Measurements from ENCODE around the gene DUSP2.

DUSP2 gene

DNA sequence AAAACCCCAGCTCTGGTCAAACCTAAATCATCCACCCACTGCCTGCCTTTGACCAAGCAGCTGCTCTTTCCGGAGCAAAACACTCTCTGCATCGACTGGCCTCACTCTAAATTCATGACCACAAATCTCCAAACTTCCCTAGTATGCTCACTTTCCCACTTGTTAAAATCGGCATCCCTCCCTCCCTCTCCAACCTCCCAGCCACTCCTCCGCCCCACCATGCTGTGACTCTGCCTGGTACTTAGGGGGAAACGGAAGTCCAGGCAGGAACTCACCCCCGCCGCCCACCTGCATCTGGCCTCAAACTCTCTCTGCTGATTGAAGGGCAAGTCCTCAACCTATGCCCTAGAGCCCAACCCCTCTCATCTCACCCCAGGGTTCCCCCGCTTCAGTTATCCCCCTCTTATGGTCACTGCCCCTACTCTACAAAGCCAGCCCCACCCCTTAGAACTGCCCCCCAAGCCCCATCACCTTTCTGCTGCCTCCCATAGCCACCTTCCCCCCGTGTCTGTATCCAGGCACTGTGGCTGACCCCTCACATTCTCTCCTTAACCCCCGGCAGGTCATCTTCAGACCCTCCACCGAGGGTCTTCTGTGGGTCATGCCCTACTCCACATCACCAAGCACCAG is 25.0 kb downstream of the DUSP2 start:
- H3K27ac ChIP-seq (ENCODE audit: low read length) = no peak overlapping the region
- H3K27me3 ChIP-seq (replicated peaks; ENCODE audit: insufficient read depth, low read length) = peaks cover 76% of the 10 kb centered on the region
- no peak for DNase-seq
- H3K9ac ChIP-seq (ENCODE audit: low read length) = no peak overlapping the region
- H3K36me3 ChIP-seq (replicated peaks; ENCODE audit: insufficient read depth, low read length) = no peaks in the 10 kb centered on the region
- H3K9me2 ChIP-seq (replicated peaks; ENCODE audit: insufficient read depth, low read length) = no peaks in the 10 kb centered on the region
- H3K9me3 ChIP-seq (replicated peaks; ENCODE audit: insufficient read depth, low read length) = no peaks in the 10 kb centered on the region
- H3K4me1 ChIP-seq (ENCODE audit: low read length) = 0 out of 2 replicates have a peak, but pooled peaks cover 4% of the 10 kb centered on the region
- H2AFZ ChIP-seq (ENCODE audit: low read length) = no peak overlapping the region
- H3K4me3 ChIP-seq (ENCODE audit: low read length) = no peak overlapping the region
- no peak for TF ChIP-seq EZH2phosphoT487 (IDR thresholded peaks at IDR 0.05; ENCODE audit: low read length)
- no peak for TF ChIP-seq CTCF (IDR thresholded peaks at IDR 0.05; ENCODE audit: low read length)
- no peak for TF ChIP-seq EZH2 (optimal IDR thresholded peaks at IDR 0.05; ENCODE audit: low read depth, low read length)
- H3F3A ChIP-seq (ENCODE audit: insufficient read depth, low read length) = no peaks in the 10 kb centered on the region
- H3K4me2 ChIP-seq (ENCODE audit: low read depth, low read length) = no peak overlapping the region
- no peaks in the 10 kb centered on the region for H3K79me2 ChIP-seq (ENCODE audit: low read length)
- H4K20me1 ChIP-seq (ENCODE audit: insufficient read depth, low read length) = no peaks in the 10 kb centered on the region

DNA sequence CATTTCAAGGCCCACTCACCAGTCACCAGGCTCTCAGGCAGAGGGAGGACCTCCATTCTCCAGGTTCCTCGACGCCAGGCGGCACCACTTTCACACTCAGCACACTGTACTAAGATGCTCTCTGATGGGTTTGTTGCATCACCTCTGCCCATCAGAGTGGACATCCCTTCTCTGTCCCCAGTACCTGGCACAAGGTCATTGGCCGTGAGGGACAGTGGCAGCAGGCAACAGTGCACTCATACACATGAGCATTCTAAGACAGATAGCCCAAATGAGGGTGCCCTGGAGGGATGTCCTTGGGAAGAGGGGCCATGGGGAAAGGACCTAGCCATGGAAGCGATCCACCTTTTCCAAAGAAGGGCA is 25.9 kb downstream of the DUSP2 start:
- H3K27me3 ChIP-seq (replicated peaks; ENCODE audit: insufficient read depth, low read length) = peaks cover 72% of the 10 kb centered on the region
- H3F3A ChIP-seq (ENCODE audit: insufficient read depth, low read length) = no peaks in the 10 kb centered on the region
- no peaks in the 10 kb centered on the region for H3K9me2 ChIP-seq (replicated peaks; ENCODE audit: insufficient read depth, low read length)
- no peak overlapping the region for H2AFZ ChIP-seq (ENCODE audit: low read length)
- H3K36me3 ChIP-seq (replicated peaks; ENCODE audit: insufficient read depth, low read length) = no peaks in the 10 kb centered on the region
- H3K27ac ChIP-seq (ENCODE audit: low read length) = no peak overlapping the region
- no peak overlapping the region for H3K9ac ChIP-seq (ENCODE audit: low read length)
- no peak for DNase-seq
- no peaks in the 10 kb centered on the region for H3K9me3 ChIP-seq (replicated peaks; ENCODE audit: insufficient read depth, low read length)
- H3K4me1 ChIP-seq (ENCODE audit: low read length) = 0 out of 2 replicates have a peak, but pooled peaks cover 4% of the 10 kb centered on the region
- H3K4me3 ChIP-seq (ENCODE audit: low read length) = no peak overlapping the region
- TF ChIP-seq EZH2 (optimal IDR thresholded peaks at IDR 0.05; ENCODE audit: low read depth, low read length) (no peak), CTCF (IDR thresholded peaks at IDR 0.05; ENCODE audit: low read length) (no peak), EZH2phosphoT487 (IDR thresholded peaks at IDR 0.05; ENCODE audit: low read length) (no peak)
- no peaks in the 10 kb centered on the region for H4K20me1 ChIP-seq (ENCODE audit: insufficient read depth, low read length)
- no peaks in the 10 kb centered on the region for H3K79me2 ChIP-seq (ENCODE audit: low read length)
- no peak overlapping the region for H3K4me2 ChIP-seq (ENCODE audit: low read depth, low read length)

- Histone ChIP-seq H3K27me3 (replicated peaks; ENCODE audit: insufficient read depth, low read length) (peaks cover 71% of the 10 kb centered on the region), H3K9ac (ENCODE audit: low read length) (no peak overlapping the region), H3F3A (ENCODE audit: insufficient read depth, low read length) (no peaks in the 10 kb centered on the region), H3K36me3 (replicated peaks; ENCODE audit: insufficient read depth, low read length) (no peaks in the 10 kb centered on the region), H2AFZ (ENCODE audit: low read length) (no peak overlapping the region), H3K4me1 (ENCODE audit: low read length) (0 out of 2 replicates have a peak, but pooled peaks cover 4% of the 10 kb centered on the region), H3K4me3 (ENCODE audit: low read length) (no peak overlapping the region), H3K4me2 (ENCODE audit: low read depth, low read length) (no peak overlapping the region), H4K20me1 (ENCODE audit: insufficient read depth, low read length) (no peaks in the 10 kb centered on the region), H3K9me2 (replicated peaks; ENCODE audit: insufficient read depth, low read length) (no peaks in the 10 kb centered on the region), H3K9me3 (replicated peaks; ENCODE audit: insufficient read depth, low read length) (no peaks in the 10 kb centered on the region), H3K27ac (ENCODE audit: low read length) (no peak overlapping the region), H3K79me2 (ENCODE audit: low read length) (no peaks in the 10 kb centered on the region)
- DNase-seq = no peak
- TF ChIP-seq EZH2phosphoT487 (IDR thresholded peaks at IDR 0.05; ENCODE audit: low read length) (no peak), EZH2 (optimal IDR thresholded peaks at IDR 0.05; ENCODE audit: low read depth, low read length) (no peak), CTCF (IDR thresholded peaks at IDR 0.05; ENCODE audit: low read length) (no peak)
Observed at GRCh38 chr2:96118698-96119388, 26.4 kb downstream of the DUSP2 start.
